AG09319 (cell line): ENCODE measurements around the gene HSD11B2.

Source experiments
- DNase-seq: peaks from one replicate; pipeline ENCODE4 v3.0.0-alpha.2; 2010; ENCODE audit warnings: low read depth; ENCODE audit errors: extremely low read depth
- CTCF ChIP-seq: IDR thresholded peaks from 2 replicates; pipeline ENCODE4 v1.5.1; 2011; ENCODE audit warnings: low read depth, mild to moderate bottlenecking, inconsistent platforms, low read length, moderate library complexity

HSD11B2 gene

DNA sequence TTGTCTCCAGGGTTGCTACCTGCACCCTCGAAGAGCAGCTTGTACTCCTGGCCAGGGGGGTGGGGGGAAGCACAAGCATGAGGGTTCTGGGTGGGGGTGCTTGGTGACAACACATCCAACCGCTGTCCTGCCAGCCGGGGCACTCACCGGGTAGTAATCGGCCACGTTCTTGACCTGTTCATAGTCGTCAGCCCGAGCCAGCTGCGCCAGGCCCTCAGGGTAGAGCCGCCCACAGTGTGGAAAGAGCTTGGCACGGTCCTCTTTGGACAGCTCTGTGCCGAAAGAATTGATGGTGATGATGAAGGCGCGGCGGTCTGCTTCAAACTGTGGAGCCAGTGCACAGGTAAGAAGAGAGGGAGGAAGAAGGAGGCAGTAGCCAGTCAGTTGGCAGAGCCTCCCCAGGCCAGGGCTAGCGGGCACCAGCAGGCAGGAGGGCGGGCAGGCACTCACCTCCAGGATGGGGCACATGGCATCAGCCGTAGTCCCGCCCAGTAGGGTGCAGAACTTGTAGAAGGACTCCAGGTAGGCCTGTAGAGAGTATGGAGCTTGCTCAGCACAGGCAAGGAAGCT, 8.0 kb downstream of the HSD11B2 start:
- no peak for TF ChIP-seq CTCF

GRCh38 chr16:67441271-67441753, 10.4 kb downstream of the HSD11B2 start:
- no peak for TF ChIP-seq CTCF
- no peak for DNase-seq

More for the DNA sequence above, 8.0 kb downstream of the HSD11B2 start:
- DNase-seq: no peak

DNA sequence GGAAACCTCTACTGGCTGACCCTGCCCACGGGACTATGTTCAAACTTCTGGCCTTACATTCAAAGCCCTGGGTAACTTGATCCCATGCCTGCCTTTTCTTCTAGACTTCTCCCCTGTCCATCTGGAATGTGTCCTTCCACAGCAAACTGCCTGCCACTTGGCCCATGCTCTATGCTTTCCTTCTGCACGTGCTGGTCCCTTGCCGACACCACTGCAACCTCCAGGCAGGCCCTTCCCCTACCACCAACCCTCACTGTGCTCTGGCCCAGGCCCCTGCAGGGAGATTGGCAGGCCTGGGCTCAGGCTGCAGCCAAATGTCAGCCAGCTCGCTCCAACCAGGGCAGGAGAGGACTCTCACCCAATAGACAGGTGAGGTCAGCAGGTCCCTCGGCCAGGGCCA, 11.0 kb downstream of the HSD11B2 start:
- TF ChIP-seq CTCF: no peak
- DNase-seq: no peak

GRCh38 chr16:67442581-67443255, 11.8 kb downstream of the HSD11B2 start:
- TF ChIP-seq CTCF: no peak
- DNase-seq: no peak

DNA sequence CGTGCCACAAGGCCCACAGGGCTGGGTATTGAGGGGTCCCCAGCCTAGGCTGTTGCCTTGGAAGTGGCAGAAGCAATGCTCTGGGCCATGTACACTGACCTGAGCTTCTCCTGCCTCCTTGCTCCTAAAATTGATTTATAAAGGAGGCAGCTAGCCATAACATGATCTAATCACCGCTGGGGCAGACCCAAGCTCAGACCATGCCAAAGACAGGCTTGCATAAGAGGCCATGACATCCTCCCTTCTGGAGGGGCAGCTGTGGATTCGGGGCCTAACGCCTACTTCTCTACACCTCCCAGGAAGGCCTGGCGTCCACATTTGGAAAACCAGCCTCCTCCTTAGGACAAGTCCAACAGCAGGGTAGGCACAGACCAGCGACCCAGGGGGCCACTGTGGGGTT, 12.3 kb downstream of the HSD11B2 start:
- DNase-seq: no peak
- TF ChIP-seq CTCF: no peak

GRCh38 chr16:67444259-67445125, 13.6 kb downstream of the HSD11B2 start:
- TF ChIP-seq CTCF: no peak; the same call in 1 of the 2 replicates
- no peak for DNase-seq

DNA sequence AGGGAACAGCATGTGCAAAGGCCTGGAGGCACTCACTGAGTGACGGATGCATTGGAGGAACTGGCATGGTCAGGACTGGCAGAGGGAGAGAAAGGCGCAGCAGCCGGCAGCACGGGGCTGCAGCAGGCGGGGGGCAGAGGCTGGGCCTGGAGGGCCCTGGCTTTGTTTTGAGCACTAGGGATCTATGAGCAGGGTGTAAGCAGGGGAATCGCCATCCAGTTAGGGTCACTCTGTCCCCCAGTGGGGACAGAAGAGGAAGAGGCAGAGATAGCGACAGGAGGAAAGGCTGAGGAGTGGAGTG, 14.2 kb downstream of the HSD11B2 start:
- DNase-seq: no peak
- TF ChIP-seq CTCF: no peak
